SU-DHL-6 (cell line): ENCODE data around the gene ZNF83.

ENCODE experiments used
- CTCF ChIP-seq: fragments of 200-600 bp; sonication (generic); IDR thresholded peaks from one replicate; pipeline ENCODE4 v1.5.1; 2017; ENCODE audit warnings: antibody characterized with exemption, mild to moderate bottlenecking, low read length, moderate library complexity; ENCODE audit not compliant: insufficient read depth, poor library complexity, severe bottlenecking
- EZH2phosphoT487 ChIP-seq: fragments of 200-600 bp; sonication (generic), shearing (Covaris generic); conservative IDR thresholded peaks from 2 replicates; pipeline ENCODE4 v1.6.1; 2018; ENCODE audit warnings: mild to moderate bottlenecking, antibody characterized with exemption, low read length, moderate library complexity, mixed read lengths

GRCh38 chr19:52666506-52666905 is 28.4 kb upstream of the ZNF83 start:
- no peak for TF ChIP-seq CTCF
- TF ChIP-seq EZH2phosphoT487, result no peak
